ENCODE data around the gene OR5K1.

OR5K1 gene

GRCh38 chr3:98462901-98463300, at the start of gene OR5K1:
Gene OR5K1 (plus strand): TSS chr3:98463201. CDS start chr3:98469577, 6,376 bp downstream.
- no peak for DNase-seq (ENCODE audit: low spot score)

GRCh38 chr3:98432575-98432974, 30.4 kb upstream of the OR5K1 start:
- DNase-seq (ENCODE audit: low spot score): no peak

- DNase-seq (ENCODE audit: low spot score): no peak
Observed at GRCh38 chr3:98433764-98434163, 29.2 kb upstream of the OR5K1 start.

- DNase-seq (ENCODE audit: low spot score): no peak
Observed at GRCh38 chr3:98434412-98434811, 28.6 kb upstream of the OR5K1 start.

- DNase-seq (ENCODE audit: low spot score): no peak
Observed at GRCh38 chr3:98440283-98440682, 22.7 kb upstream of the OR5K1 start.

GRCh38 chr3:98445949-98446406, 17.0 kb upstream of the OR5K1 start:
- DNase-seq (ENCODE audit: low spot score): no peak

GRCh38 chr3:98449606-98450193, 13.3 kb upstream of the OR5K1 start:
- DNase-seq (ENCODE audit: low spot score): no peak

GRCh38 chr3:98450372-98450771, 12.6 kb upstream of the OR5K1 start:
- no peak for DNase-seq (ENCODE audit: low spot score)

GRCh38 chr3:98453827-98454226, 9.2 kb upstream of the OR5K1 start:
- no peak for DNase-seq (ENCODE audit: low spot score)

GRCh38 chr3:98454929-98455328, 8.1 kb upstream of the OR5K1 start:
- DNase-seq (ENCODE audit: low spot score): no peak

GRCh38 chr3:98457543-98457942, 5.5 kb upstream of the OR5K1 start:
- no peak for DNase-seq (ENCODE audit: low spot score)

GRCh38 chr3:98460220-98460619, 2.8 kb upstream of the OR5K1 start:
- DNase-seq (ENCODE audit: low spot score): no peak

- no peak for DNase-seq (ENCODE audit: low spot score)
Observed at GRCh38 chr3:98482717-98483482, 19.9 kb downstream of the OR5K1 start.

GRCh38 chr3:98483626-98484025, 20.6 kb downstream of the OR5K1 start:
- DNase-seq (ENCODE audit: low spot score): no peak

- no peak for DNase-seq (ENCODE audit: low spot score)
Observed at GRCh38 chr3:98497381-98497780, 34.4 kb downstream of the OR5K1 start, which contains the start of gene OR5K2. Gene OR5K2 (plus strand): TSS chr3:98497681. CDS start chr3:98497681, 0 bp downstream.

- DNase-seq (ENCODE audit: low spot score): no peak
Observed at GRCh38 chr3:98500019-98500418, 37.0 kb downstream of the OR5K1 start.

GRCh38 chr3:98501270-98501669, 38.3 kb downstream of the OR5K1 start:
- no peak for DNase-seq (ENCODE audit: low spot score)

- DNase-seq (ENCODE audit: low spot score): no peak
Observed at GRCh38 chr3:98501863-98502576, 39.0 kb downstream of the OR5K1 start.

GRCh38 chr3:98504539-98504938, 41.5 kb downstream of the OR5K1 start:
- no peak for DNase-seq (ENCODE audit: low spot score)

GRCh38 chr3:98508582-98508981, 45.6 kb downstream of the OR5K1 start:
- DNase-seq (ENCODE audit: low spot score): no peak

GRCh38 chr3:98512576-98512975, 49.6 kb downstream of the OR5K1 start:
- DNase-seq (ENCODE audit: low spot score): no peak

GRCh38 chr3:98513091-98513511, 50.1 kb downstream of the OR5K1 start:
- no peak for DNase-seq (ENCODE audit: low spot score)

- no peak for DNase-seq (ENCODE audit: low spot score)
Observed at GRCh38 chr3:98513736-98514135, 50.7 kb downstream of the OR5K1 start.

Data from kidney capillary endothelial cell (primary cell).